Measurements from ENCODE around the gene PCBP3.

PCBP3 gene

DNA sequence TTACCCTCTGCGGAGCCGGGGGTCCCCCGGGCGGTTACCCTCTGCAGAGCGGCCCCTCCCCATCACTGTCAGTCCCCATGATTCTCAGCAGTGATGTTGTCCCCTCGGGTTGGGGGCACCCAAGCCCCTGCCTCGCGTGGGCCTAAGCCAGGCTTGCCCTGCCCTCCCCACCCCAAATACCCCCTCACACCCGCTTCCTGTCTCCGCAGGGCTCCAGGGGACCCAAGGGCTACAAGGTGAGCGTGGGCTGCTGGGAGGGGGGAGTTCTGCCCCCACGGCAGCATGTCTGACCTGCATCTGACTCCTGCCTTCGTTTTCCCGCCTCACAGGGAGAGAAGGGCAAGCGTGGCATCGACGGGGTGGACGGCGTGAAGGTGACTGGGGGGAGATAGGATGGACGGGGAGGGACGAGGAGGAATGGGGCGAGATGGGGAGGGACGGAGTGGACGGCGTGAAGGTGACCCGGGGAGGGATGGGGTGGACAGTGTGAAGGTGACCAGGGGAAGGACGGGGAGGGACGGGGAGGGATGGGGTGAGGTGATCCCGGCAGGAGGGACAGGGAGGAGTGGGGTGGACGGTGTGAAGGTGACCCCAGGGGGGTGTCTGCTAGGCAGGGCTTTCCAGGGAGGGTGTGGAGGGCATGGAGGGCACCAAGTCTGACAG lies 346.7 kb downstream of the PCBP3 start:
- Histone ChIP-seq H3K36me3 (ENCODE audit: control insufficient read depth in 1 of 2, insufficient read depth in 2 of 2, low read length in 2 of 2) (peaks cover 9 to 15% of the 10 kb centered on the region in 2 experiments), H2AFZ (ENCODE audit: insufficient read depth, low read length, poor library complexity) (no peak overlapping the region), H4K91ac (ENCODE audit: low read depth, low read length) (no peak overlapping the region), H4K12ac (ENCODE audit: low read depth, low read length) (no peak overlapping the region), H3K79me2 (ENCODE audit: control insufficient read depth, insufficient read depth, low read length, poor library complexity) (no peaks in the 10 kb centered on the region), H2BK12ac (ENCODE audit: low read length) (no peak overlapping the region), H3K18ac (ENCODE audit: low read length) (no peak overlapping the region), H2AK5ac (ENCODE audit: low read length) (no peak overlapping the region), H3K23ac (ENCODE audit: low read length) (no peak overlapping the region), H3K4ac (ENCODE audit: low read depth, low read length) (no peak overlapping the region), H3K9ac (ENCODE audit: low read length) (no peak overlapping the region), H3K27ac (ENCODE audit: low read depth, low read length) (no peak overlapping the region), H3K9me3 (ENCODE audit: insufficient read depth, low read depth, low read length) (peaks cover 2% of the 10 kb centered on the region), H3K79me1 (ENCODE audit: low read length) (no peaks in the 10 kb centered on the region), H3K4me1 (ENCODE audit: control insufficient read depth in 1 of 2, insufficient read depth in 2 of 2, low read length in 2 of 2) (peaks cover 6% of the 10 kb centered on the region in 2 experiments), H2BK5ac (ENCODE audit: low read depth, low read length, poor library complexity) (no peak overlapping the region), H3K4me3 (ENCODE audit: low read depth, low read length) (no peak overlapping the region), H3K4me2 (ENCODE audit: low read length) (no peak overlapping the region), H3K14ac (ENCODE audit: low read length) (no peak overlapping the region), H4K8ac (ENCODE audit: low read depth, low read length) (no peak overlapping the region), H3K27me3 (ENCODE audit: insufficient read depth, low read length) (no peaks in the 10 kb centered on the region), H2BK120ac (ENCODE audit: insufficient read depth, low read length, poor library complexity) (no peak overlapping the region)
- DNase-seq = no peak
- whole genome bisulfite sequencing (ENCODE audit: extremely low coverage, insufficient coverage, insufficient read length) = 100% methylated on average over 6 of the region's 30 CpGs

DNA sequence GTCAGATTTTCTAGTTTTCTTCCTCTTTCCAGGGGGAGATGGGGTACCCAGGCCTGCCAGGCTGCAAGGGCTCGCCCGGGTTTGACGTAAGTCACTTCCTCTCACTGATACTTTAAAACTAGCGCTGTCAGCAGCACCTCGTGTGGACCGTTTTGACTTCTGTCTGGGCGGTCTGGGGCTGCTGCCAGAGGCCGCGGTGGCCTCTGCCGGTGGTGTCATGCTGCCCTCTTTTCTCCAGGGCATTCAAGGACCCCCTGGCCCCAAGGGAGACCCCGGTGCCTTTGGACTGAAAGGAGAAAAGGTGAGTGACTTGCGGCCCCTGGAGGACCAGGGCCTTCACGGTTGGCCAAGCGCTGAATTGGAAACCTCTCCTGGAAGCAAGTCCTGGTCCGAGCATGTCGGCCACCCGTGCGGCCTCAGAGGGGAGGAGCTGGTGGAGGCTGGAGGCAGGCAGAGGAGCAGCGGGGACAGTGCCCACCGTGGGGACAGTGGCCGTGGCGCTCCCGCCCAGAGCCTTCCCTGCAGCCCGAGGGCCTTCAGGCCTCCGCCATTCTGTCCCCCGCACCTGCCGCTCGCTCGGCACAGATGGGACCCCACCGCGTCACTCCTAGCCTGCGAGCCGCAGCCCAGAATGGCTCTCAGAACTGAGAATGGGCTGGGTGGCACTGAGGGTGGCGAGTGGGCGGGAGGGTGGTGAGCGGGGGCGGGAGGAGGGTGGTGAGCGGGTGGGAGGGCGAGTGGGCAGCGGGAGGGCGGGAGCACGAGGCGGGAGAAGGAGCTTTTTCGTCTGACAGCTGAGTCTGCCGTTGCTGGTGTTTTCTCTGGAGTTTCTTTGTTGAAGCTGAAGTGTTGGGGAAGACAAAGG lies 347.4 kb downstream of the PCBP3 start:
- Histone ChIP-seq H3K79me2 (ENCODE audit: control insufficient read depth, insufficient read depth, low read length, poor library complexity) (no peaks in the 10 kb centered on the region), H3K4me1 (ENCODE audit: control insufficient read depth in 1 of 2, insufficient read depth in 2 of 2, low read length in 2 of 2) (peaks cover 14% of the 10 kb centered on the region in 2 experiments), H3K4me3 (ENCODE audit: low read depth, low read length) (no peak overlapping the region), H3K27ac (ENCODE audit: low read depth, low read length) (no peak overlapping the region), H3K36me3 (ENCODE audit: control insufficient read depth in 1 of 2, insufficient read depth in 2 of 2, low read length in 2 of 2) (peaks cover 9 to 15% of the 10 kb centered on the region in 2 experiments), H4K8ac (ENCODE audit: low read depth, low read length) (no peak overlapping the region), H3K9me3 (ENCODE audit: insufficient read depth, low read depth, low read length) (peaks cover 2% of the 10 kb centered on the region), H3K27me3 (ENCODE audit: insufficient read depth, low read length) (no peaks in the 10 kb centered on the region), H2AK5ac (ENCODE audit: low read length) (no peak overlapping the region), H4K91ac (ENCODE audit: low read depth, low read length) (no peak overlapping the region), H4K12ac (ENCODE audit: low read depth, low read length) (no peak overlapping the region), H3K14ac (ENCODE audit: low read length) (no peak overlapping the region), H2BK120ac (ENCODE audit: insufficient read depth, low read length, poor library complexity) (no peak overlapping the region), H2BK5ac (ENCODE audit: low read depth, low read length, poor library complexity) (no peak overlapping the region), H3K79me1 (ENCODE audit: low read length) (peaks cover 2% of the 10 kb centered on the region), H3K4ac (ENCODE audit: low read depth, low read length) (no peak overlapping the region), H2AFZ (ENCODE audit: insufficient read depth, low read length, poor library complexity) (no peak overlapping the region), H3K9ac (ENCODE audit: low read length) (no peak overlapping the region), H3K18ac (ENCODE audit: low read length) (no peak overlapping the region), H3K23ac (ENCODE audit: low read length) (no peak overlapping the region), H3K4me2 (ENCODE audit: low read length) (no peak overlapping the region), H2BK12ac (ENCODE audit: low read length) (no peak overlapping the region)
- DNase-seq = no peak
- WGBS (ENCODE audit: extremely low coverage, insufficient coverage, insufficient read length) = 100% methylated on average over 5 of the region's 45 CpGs

DNA sequence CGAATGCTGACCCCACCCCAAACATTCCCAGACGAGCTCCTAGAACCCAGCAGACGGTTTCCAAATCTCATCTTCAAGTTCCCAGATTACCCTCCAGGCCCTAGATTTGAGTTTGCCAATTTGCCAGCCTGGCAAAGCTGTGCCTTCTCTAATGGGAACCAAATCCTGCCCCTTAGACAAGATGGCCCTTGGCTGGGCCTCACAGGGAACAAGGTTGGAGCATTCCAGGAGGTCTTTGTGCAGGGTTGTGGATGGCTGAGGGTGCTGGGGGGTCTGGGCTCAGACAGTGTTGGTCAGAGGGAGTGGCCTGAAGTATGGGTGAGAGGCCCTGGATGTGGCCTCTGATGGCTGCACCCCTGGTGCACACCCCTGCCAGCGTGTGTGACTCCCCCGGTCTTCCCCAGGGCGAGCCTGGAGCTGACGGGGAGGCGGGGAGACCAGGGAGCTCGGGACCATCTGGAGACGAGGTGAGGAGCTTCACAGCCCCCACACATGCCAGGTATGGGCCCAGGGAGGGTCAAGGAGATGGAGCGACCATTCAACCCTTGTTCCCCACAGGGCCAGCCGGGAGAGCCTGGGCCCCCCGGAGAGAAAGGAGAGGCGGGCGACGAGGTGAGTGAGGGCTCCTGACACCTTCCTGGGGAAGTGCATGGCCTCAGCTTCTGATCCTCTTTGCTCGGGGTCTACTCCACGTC lies 348.2 kb downstream of the PCBP3 start:
- Histone ChIP-seq H2AK5ac (ENCODE audit: low read length) (no peak overlapping the region), H4K91ac (ENCODE audit: low read depth, low read length) (no peak overlapping the region), H3K9me3 (ENCODE audit: insufficient read depth, low read depth, low read length) (peaks cover 2% of the 10 kb centered on the region), H3K9ac (ENCODE audit: low read length) (no peak overlapping the region), H3K23ac (ENCODE audit: low read length) (no peak overlapping the region), H2BK120ac (ENCODE audit: insufficient read depth, low read length, poor library complexity) (no peak overlapping the region), H3K27me3 (ENCODE audit: insufficient read depth, low read length) (no peaks in the 10 kb centered on the region), H3K14ac (ENCODE audit: low read length) (no peak overlapping the region), H3K4ac (ENCODE audit: low read depth, low read length) (no peak overlapping the region), H3K4me3 (ENCODE audit: low read depth, low read length) (no peak overlapping the region), H3K79me1 (ENCODE audit: low read length) (peaks cover 2% of the 10 kb centered on the region), H3K79me2 (ENCODE audit: control insufficient read depth, insufficient read depth, low read length, poor library complexity) (no peaks in the 10 kb centered on the region), H3K18ac (ENCODE audit: low read length) (no peak overlapping the region), H3K4me2 (ENCODE audit: low read length) (no peak overlapping the region), H4K12ac (ENCODE audit: low read depth, low read length) (no peak overlapping the region), H4K8ac (ENCODE audit: low read depth, low read length) (no peak overlapping the region), H3K27ac (ENCODE audit: low read depth, low read length) (no peak overlapping the region), H3K36me3 (ENCODE audit: control insufficient read depth in 1 of 2, insufficient read depth in 2 of 2, low read length in 2 of 2) (peaks cover 9 to 15% of the 10 kb centered on the region in 2 experiments), H2BK12ac (ENCODE audit: low read length) (no peak overlapping the region), H2BK5ac (ENCODE audit: low read depth, low read length, poor library complexity) (no peak overlapping the region), H3K4me1 (ENCODE audit: control insufficient read depth in 1 of 2, insufficient read depth in 2 of 2, low read length in 2 of 2) (peaks cover 14 to 15% of the 10 kb centered on the region in 2 experiments), H2AFZ (ENCODE audit: insufficient read depth, low read length, poor library complexity) (no peak overlapping the region)
- WGBS (ENCODE audit: extremely low coverage, insufficient coverage, insufficient read length) = no CpG with 5 or more reads among the region's 18 CpGs
- no peak for DNase-seq
